Retinal pigment epithelial cell (primary cell): ENCODE data around the gene BPIFB4.

ENCODE experiments used
- DNase-seq: peaks from one replicate; pipeline ENCODE4 v3.0.0-alpha.2; 2010; ENCODE audit warnings: low read depth
- H3K4me3 ChIP-seq: 2 replicates; pipeline ENCODE4 v1.5.1; 2011; ENCODE audit warnings: mild to moderate bottlenecking, low read length, control low read depth, moderate library complexity
- CTCF ChIP-seq: conservative IDR thresholded peaks from 2 replicates; pipeline ENCODE4 v1.5.1; 2011; ENCODE audit warnings: low read depth, low read length, control low read depth, inconsistent platforms

The BPIFB4 gene

DNA sequence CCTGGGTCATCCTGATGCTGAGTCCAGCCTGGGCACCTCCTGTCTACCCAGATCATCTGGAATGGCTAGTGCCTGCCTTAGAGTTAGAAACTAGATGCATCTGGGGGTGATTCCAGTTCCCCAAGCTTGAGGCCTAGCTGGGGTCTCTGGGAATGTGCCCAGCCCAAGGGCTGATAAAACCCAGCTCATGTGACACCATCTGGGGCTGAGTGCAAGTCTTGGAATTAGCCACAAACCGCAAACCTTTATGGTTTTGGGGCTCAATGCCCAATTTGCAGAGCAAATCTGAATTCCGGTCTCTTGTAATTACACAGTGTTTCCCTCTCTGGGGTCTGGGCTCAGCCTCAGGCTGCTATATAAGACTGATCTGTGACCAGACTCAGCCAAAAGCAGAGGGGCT lies at the start of gene BPIFB4:
BPIFB4 (plus strand) TSS at position 385 of the 400 bp plus-strand sequence. CDS start 1,884 bp downstream, outside the sequence.
- H3K4me3 ChIP-seq, result no peak within 1 kb of the TSS
- DNase-seq, result no peak
- no peak for TF ChIP-seq CTCF

GRCh38 chr20:33030076-33030475 lies 49.4 kb upstream of the BPIFB4 start:
- TF ChIP-seq CTCF, result no peak
- DNase-seq, result no peak
- no peak overlapping the region for H3K4me3 ChIP-seq

GRCh38 chr20:33030569-33030968 lies 48.9 kb upstream of the BPIFB4 start:
- no peak for DNase-seq
- TF ChIP-seq CTCF, result no peak
- H3K4me3 ChIP-seq, result no peak overlapping the region

GRCh38 chr20:33031531-33031930 lies 47.9 kb upstream of the BPIFB4 start, which contains the start of gene BPIFB6:
Gene BPIFB6 (plus strand): TSS chr20:33031648. CDS start chr20:33031648, 0 bp downstream.
- no peak within 1 kb of the TSS for H3K4me3 ChIP-seq
- no peak for DNase-seq
- no peak for TF ChIP-seq CTCF

DNA sequence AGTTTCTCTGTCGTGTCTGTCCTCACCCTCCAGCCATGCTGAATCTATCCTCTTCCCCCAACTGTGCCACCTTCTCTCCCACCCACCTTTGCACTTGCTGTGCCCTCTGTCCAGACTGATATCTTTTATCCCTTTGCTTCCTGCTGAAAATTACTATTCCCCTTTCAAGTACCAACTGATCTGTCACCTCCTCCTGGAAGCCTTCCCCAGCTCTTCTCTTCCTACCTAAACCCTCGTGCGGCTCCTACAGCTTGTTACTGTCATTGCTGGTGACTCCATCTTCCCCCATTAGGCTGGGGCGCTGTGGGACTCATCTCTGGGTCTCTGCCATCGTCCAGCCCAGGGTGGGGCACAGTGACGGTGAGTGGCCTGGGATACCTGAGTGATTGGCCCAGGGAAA lies 46.9 kb upstream of the BPIFB4 start:
- no peak overlapping the region for H3K4me3 ChIP-seq
- TF ChIP-seq CTCF, result no peak

DNA sequence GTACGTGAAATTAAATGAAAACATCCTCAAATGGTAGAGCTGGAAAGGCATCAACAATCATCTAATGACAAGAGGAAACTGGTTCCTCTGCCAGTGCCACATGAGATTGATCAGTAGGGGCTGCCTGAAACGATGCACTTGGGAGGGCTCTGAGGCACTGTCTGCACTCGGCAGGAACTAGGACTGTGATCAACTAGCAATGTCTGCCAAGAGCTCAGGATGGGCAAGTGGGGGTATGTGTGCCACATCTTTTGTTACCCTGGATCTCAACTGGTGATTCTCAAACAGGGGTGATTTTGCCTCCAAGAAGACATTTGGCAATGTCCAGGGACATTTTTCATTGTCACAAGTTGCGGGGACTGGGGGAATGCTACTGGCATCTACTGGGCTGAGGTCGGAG lies 46.1 kb upstream of the BPIFB4 start:
- no peak for DNase-seq
- no peak for TF ChIP-seq CTCF
- no peak overlapping the region for H3K4me3 ChIP-seq

More for the DNA sequence above, 46.9 kb upstream of the BPIFB4 start:
- no peak for DNase-seq

GRCh38 chr20:33034115-33034514 lies 45.3 kb upstream of the BPIFB4 start:
- no peak for TF ChIP-seq CTCF
- H3K4me3 ChIP-seq, result no peak overlapping the region
- DNase-seq, result no peak
